Stimulated activated naive CD8-positive, alpha-beta T cell treated with anti-CD3 and anti-CD28 coated beads, Interleukin-15, amount 100 ng/mL, for 72 hours (primary cell): ENCODE results near the gene UPP1.

Experiments used
- ATAC-seq: fragments of 150-1000 bp; cut with Tn5 transposase; 2 replicates; pipeline ENCODE4 v1.10.0; 2021; ENCODE audit warnings: mild to moderate bottlenecking, moderate library complexity
- DNase-seq, 2 donors: peaks; one replicate each; pipeline ENCODE4 v3.0.0; 2021 to 2022
- H3K27ac Mint-ChIP-seq, 2 donors: one replicate each; pipeline ENCODE4 v1.8.0; 2022; ENCODE audit warnings: mild to moderate bottlenecking in 2 of 2, mixed read lengths in 2 of 2, moderate library complexity in 2 of 2
- H3K27me3 Mint-ChIP-seq: one replicate; pipeline ENCODE4 v1.8.0; 2022; ENCODE audit warnings: mixed read lengths
- H3K4me1 Mint-ChIP-seq: one replicate; pipeline ENCODE4 v1.8.0; 2022; ENCODE audit warnings: mild to moderate bottlenecking, mixed read lengths
- H3K4me3 Mint-ChIP-seq, 2 donors: one replicate each; pipeline ENCODE4 v1.8.0; 2022; ENCODE audit warnings: mild to moderate bottlenecking in 2 of 2, mixed read lengths in 2 of 2, moderate library complexity in 1 of 2
- H3K9me3 Mint-ChIP-seq, 2 donors: one replicate each; pipeline ENCODE4 v1.8.0; 2022; ENCODE audit warnings: mixed read lengths in 2 of 2

The UPP1 gene

GRCh38 chr7:48089046-48090003, at the start of gene UPP1:
Gene UPP1 (plus strand): TSS chr7:48089265. CDS start chr7:48094784, 5,519 bp downstream.
- H3K27me3 Mint-ChIP-seq, result no peaks in the 10 kb centered on the region
- ATAC-seq, result peak; percentile 81
- H3K4me3 Mint-ChIP-seq, result peak within 1 kb of the TSS; percentile 83 to 91
- peak within 1 kb of the TSS; percentile 96 for H3K27ac Mint-ChIP-seq
- H3K9me3 Mint-ChIP-seq, result no peaks in the 10 kb centered on the region
- DNase-seq, result peak; percentile 87 to 94
- H3K4me1 Mint-ChIP-seq, result peaks cover 88% of the 10 kb centered on the region

GRCh38 chr7:48040944-48041652, 48.0 kb upstream of the UPP1 start:
- peak overlapping the region in 1 of 2 donors; percentile 85 for H3K27ac Mint-ChIP-seq
- peaks cover 29% of the 10 kb centered on the region for H3K27me3 Mint-ChIP-seq

GRCh38 chr7:48041653-48041970, 47.5 kb upstream of the UPP1 start:
- Mint-ChIP-seq H3K27ac (peak overlapping the region in 1 of 2 donors; percentile 85), H3K4me3 (peak overlapping the region in 1 of 2 donors; percentile 58), H3K27me3 (peaks cover 24% of the 10 kb centered on the region), H3K4me1 (peaks cover 60% of the 10 kb centered on the region), H3K9me3 (peaks cover 0 to 5% of the 10 kb centered on the region in 2 donors)
- DNase-seq (no peak), ATAC-seq (peak; percentile 12)

More at GRCh38 chr7:48040944-48041652, 48.0 kb upstream of the UPP1 start:
- DNase-seq, result no peak
- H3K4me3 Mint-ChIP-seq, result peak overlapping the region in 1 of 2 donors; percentile 58
- H3K4me1 Mint-ChIP-seq, result peaks cover 60% of the 10 kb centered on the region
- peaks cover 0 to 5% of the 10 kb centered on the region in 2 donors for H3K9me3 Mint-ChIP-seq
- peak; percentile 37 for ATAC-seq

GRCh38 chr7:48042216-48042615, 46.8 kb upstream of the UPP1 start:
- Mint-ChIP-seq H3K4me3 (no peak overlapping the region), H3K9me3 (peaks cover 0 to 5% of the 10 kb centered on the region in 2 donors), H3K27me3 (peaks cover 18% of the 10 kb centered on the region), H3K27ac (peak overlapping the region in 1 of 2 donors; percentile 28), H3K4me1 (peaks cover 56% of the 10 kb centered on the region)
- no peak for DNase-seq
- no peak for ATAC-seq

GRCh38 chr7:48042636-48043035, 46.4 kb upstream of the UPP1 start:
- peaks cover 14% of the 10 kb centered on the region for H3K27me3 Mint-ChIP-seq
- peaks cover 0 to 5% of the 10 kb centered on the region in 2 donors for H3K9me3 Mint-ChIP-seq
- H3K27ac Mint-ChIP-seq, result no peak overlapping the region
- ATAC-seq (no peak), DNase-seq (no peak)
- no peak overlapping the region for H3K4me3 Mint-ChIP-seq
- H3K4me1 Mint-ChIP-seq, result peaks cover 56% of the 10 kb centered on the region

GRCh38 chr7:48045195-48045765, 43.8 kb upstream of the UPP1 start:
- H3K4me3 Mint-ChIP-seq, result peak overlapping the region in 1 of 2 donors; percentile 13

GRCh38 chr7:48046458-48046857, 42.6 kb upstream of the UPP1 start:
- no peaks in the 10 kb centered on the region for H3K27me3 Mint-ChIP-seq
- DNase-seq (no peak), ATAC-seq (peak; percentile 64)
- peaks cover 0 to 5% of the 10 kb centered on the region in 2 donors for H3K9me3 Mint-ChIP-seq
- H3K27ac Mint-ChIP-seq, result no peak overlapping the region
- H3K4me3 Mint-ChIP-seq, result no peak overlapping the region
- peaks cover 46% of the 10 kb centered on the region for H3K4me1 Mint-ChIP-seq

More at GRCh38 chr7:48045195-48045765, 43.8 kb upstream of the UPP1 start:
- Mint-ChIP-seq H3K9me3 (peaks cover 0 to 5% of the 10 kb centered on the region in 2 donors), H3K27ac (peak overlapping the region in 1 of 2 donors; percentile 7), H3K27me3 (no peaks in the 10 kb centered on the region), H3K4me1 (peaks cover 57% of the 10 kb centered on the region)
- no peak for ATAC-seq
- no peak for DNase-seq

GRCh38 chr7:48048113-48048512, 41.0 kb upstream of the UPP1 start:
- Mint-ChIP-seq H3K9me3 (peaks cover 0 to 5% of the 10 kb centered on the region in 2 donors), H3K4me3 (no peak overlapping the region), H3K27ac (no peak overlapping the region), H3K27me3 (no peaks in the 10 kb centered on the region), H3K4me1 (peaks cover 29% of the 10 kb centered on the region)
- DNase-seq (no peak), ATAC-seq (no peak)

- no peak for ATAC-seq
- no peak for DNase-seq
Measured at GRCh38 chr7:48049850-48050249, 39.2 kb upstream of the UPP1 start.

GRCh38 chr7:48052748-48053147, 36.3 kb upstream of the UPP1 start:
- Mint-ChIP-seq H3K27ac (no peak overlapping the region), H3K9me3 (peaks cover 0 to 6% of the 10 kb centered on the region in 2 donors), H3K27me3 (no peaks in the 10 kb centered on the region), H3K4me3 (no peak overlapping the region), H3K4me1 (peaks cover 5% of the 10 kb centered on the region)
- DNase-seq, result no peak
- ATAC-seq, result no peak

More at GRCh38 chr7:48049850-48050249, 39.2 kb upstream of the UPP1 start:
- no peak overlapping the region for H3K4me3 Mint-ChIP-seq
- H3K4me1 Mint-ChIP-seq, result peaks cover 23% of the 10 kb centered on the region
- peak overlapping the region in 1 of 2 donors; percentile 27 for H3K27ac Mint-ChIP-seq
- H3K9me3 Mint-ChIP-seq, result peaks cover 0 to 5% of the 10 kb centered on the region in 2 donors
- H3K27me3 Mint-ChIP-seq, result no peaks in the 10 kb centered on the region

- Mint-ChIP-seq H3K27ac (no peak overlapping the region), H3K9me3 (peaks cover 6% of the 10 kb centered on the region in 2 donors), H3K4me1 (peaks cover 5% of the 10 kb centered on the region), H3K27me3 (no peaks in the 10 kb centered on the region), H3K4me3 (no peak overlapping the region)
- DNase-seq, result no peak
- no peak for ATAC-seq
Measured at GRCh38 chr7:48053736-48054135, 35.3 kb upstream of the UPP1 start.

- H3K4me1 Mint-ChIP-seq, result peaks cover 5% of the 10 kb centered on the region
- H3K9me3 Mint-ChIP-seq, result peaks cover 6 to 17% of the 10 kb centered on the region in 2 donors
- no peak for ATAC-seq
- H3K4me3 Mint-ChIP-seq, result no peak overlapping the region
- peaks cover 7% of the 10 kb centered on the region for H3K27me3 Mint-ChIP-seq
- no peak for DNase-seq
- H3K27ac Mint-ChIP-seq, result no peak overlapping the region
Measured at GRCh38 chr7:48058990-48059389, 30.1 kb upstream of the UPP1 start.

- Mint-ChIP-seq H3K4me3 (no peak overlapping the region), H3K27ac (no peak overlapping the region), H3K4me1 (peaks cover 5% of the 10 kb centered on the region), H3K9me3 (peaks cover 6 to 17% of the 10 kb centered on the region in 2 donors), H3K27me3 (peaks cover 7% of the 10 kb centered on the region)
- ATAC-seq (no peak), DNase-seq (no peak)
Measured at GRCh38 chr7:48059706-48060105, 29.4 kb upstream of the UPP1 start.

GRCh38 chr7:48063985-48064384, 25.1 kb upstream of the UPP1 start:
- Mint-ChIP-seq H3K27me3 (peaks cover 7% of the 10 kb centered on the region), H3K4me1 (peaks cover 4% of the 10 kb centered on the region), H3K27ac (no peak overlapping the region)

GRCh38 chr7:48067475-48067874, 21.6 kb upstream of the UPP1 start:
- H3K9me3 Mint-ChIP-seq, result peaks cover 7 to 24% of the 10 kb centered on the region in 2 donors
- ATAC-seq (no peak), DNase-seq (no peak)
- H3K4me3 Mint-ChIP-seq, result no peak overlapping the region
- no peaks in the 10 kb centered on the region for H3K4me1 Mint-ChIP-seq
- no peaks in the 10 kb centered on the region for H3K27me3 Mint-ChIP-seq
- no peak overlapping the region for H3K27ac Mint-ChIP-seq

More at GRCh38 chr7:48063985-48064384, 25.1 kb upstream of the UPP1 start:
- Mint-ChIP-seq H3K4me3 (no peak overlapping the region), H3K9me3 (peaks cover 0 to 11% of the 10 kb centered on the region in 2 donors)
- ATAC-seq, result no peak
- no peak for DNase-seq
